Lower leg skin (tissue), 4 donors: ENCODE results near the gene AK5. TPM values are rescaled to one million over a fixed set of nuclear protein-coding genes. Genes with fewer than 3 reads are reported as not detected.

ENCODE experiments used
- DNase-seq, 2 donors: peaks; one replicate each; pipeline ENCODE4 v3.0.0-alpha.2; 2019; ENCODE audit warnings: low spot score in 2 of 2
- H3K4me3 ChIP-seq: fragments of 200-600 bp; sonication (generic); 2 replicates; pipeline ENCODE4 v1.5.1; 2017; ENCODE audit warnings: mild to moderate bottlenecking, low read depth; ENCODE audit not compliant: poor library complexity, severe bottlenecking
- CTCF ChIP-seq, 3 donors: fragments of 450-650 bp; IDR thresholded peaks; one replicate each; pipeline ENCODE4 v1.5.1; 2016; ENCODE audit warnings: antibody characterized with exemption in 3 of 3, mild to moderate bottlenecking in 3 of 3, moderate library complexity in 2 of 3
- POLR2A ChIP-seq, 2 donors: fragments of 450-650 bp; IDR thresholded peaks; one replicate each; pipeline ENCODE4 v1.6.1; 2016 to 2017; ENCODE audit warnings: antibody characterized with exemption in 2 of 2, mild to moderate bottlenecking in 1 of 2, moderate library complexity in 1 of 2
- WGBS, 2 donors: methylation state at CpG; one replicate each; pipeline ENCODE4 v1.1.5; 2018; 5-methylcytosine and 5-hydroxymethylcytosine counted together
- intact Hi-C: fragments of 100-400 bp; cut with DNase I; formaldehyde crosslinking; loops from one replicate; pipeline ENCODE4 v1.15.0; 2023; ENCODE audit warnings: low total_unique reads
- total RNA-seq, 4 donors: library from RNA; depleted of rRNA; stranded (reverse); fragments of >200 nt; gene quantifications; one replicate each; pipeline ENCODE4 v1.1.0, GENCODE V29; 2016

Gene AK5
- total RNA-seq, 4 donors from 2014 or later = 0.08 to 2.6 (median 1.7) TPM

- intact Hi-C loops = no loop called here
- 83 to 100% methylated on average over 1 of the region's 1 CpG for WGBS, 2 donors
- no peak overlapping the region for H3K4me3 ChIP-seq
- DNase-seq = no peak
- TF ChIP-seq CTCF (IDR thresholded peaks at IDR 0.05) (no peak), POLR2A (IDR thresholded peaks at IDR 0.05) (no peak)
Observed at GRCh38 chr1:77487631-77488030, 205.8 kb downstream of the AK5 start.

GRCh38 chr1:77489910-77490309 is 208.1 kb downstream of the AK5 start:
- no peak for TF ChIP-seq CTCF (IDR thresholded peaks at IDR 0.05)
- TF ChIP-seq POLR2A (IDR thresholded peaks at IDR 0.05) = no peak
- no peak for DNase-seq
- intact Hi-C loops = no loop called here
- H3K4me3 ChIP-seq = no peak overlapping the region
- WGBS, 2 donors = 87 to 88% methylated on average over 2 of the region's 2 CpGs

- no peak for DNase-seq
- peak overlapping the region; percentile 1 for H3K4me3 ChIP-seq
- TF ChIP-seq POLR2A (IDR thresholded peaks at IDR 0.05) = no peak
- no peak for TF ChIP-seq CTCF (IDR thresholded peaks at IDR 0.05)
- intact Hi-C loops = no loop called here
Observed at GRCh38 chr1:77494026-77494425, 212.2 kb downstream of the AK5 start.

GRCh38 chr1:77498918-77499317 is 217.1 kb downstream of the AK5 start:
- intact Hi-C loops = no loop called here
- no peak for TF ChIP-seq CTCF (IDR thresholded peaks at IDR 0.05)
- no peak for TF ChIP-seq POLR2A (IDR thresholded peaks at IDR 0.05)
- no peak overlapping the region for H3K4me3 ChIP-seq
- DNase-seq = no peak

DNA sequence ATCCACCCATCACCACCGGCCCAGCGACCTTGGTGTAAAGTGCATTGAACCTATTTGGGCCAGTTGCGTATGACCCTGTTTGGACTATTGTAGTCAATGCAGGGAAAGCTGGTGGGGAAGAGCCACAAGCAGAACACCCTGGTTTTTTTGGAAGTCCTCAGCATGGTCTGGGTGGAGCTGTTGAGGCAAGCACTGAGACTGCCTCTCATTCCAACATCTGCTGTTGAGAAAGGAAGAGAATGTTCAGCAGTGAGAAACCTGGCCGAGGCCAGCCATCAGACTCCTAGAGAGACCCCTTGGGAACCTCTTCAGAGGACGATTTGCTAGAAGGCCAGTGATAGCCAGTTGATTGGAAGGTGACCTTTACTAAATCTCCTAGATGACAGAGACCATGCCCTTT is 217.6 kb downstream of the AK5 start:
- TF ChIP-seq POLR2A (IDR thresholded peaks at IDR 0.05) (no peak), CTCF (IDR thresholded peaks at IDR 0.05) (no peak)
- H3K4me3 ChIP-seq = no peak overlapping the region
- WGBS, 2 donors = 90 to 93% methylated on average over 5 of the region's 5 CpGs
- intact Hi-C loops = no loop called here
- no peak for DNase-seq

- TF ChIP-seq POLR2A (IDR thresholded peaks at IDR 0.05) (no peak), CTCF (IDR thresholded peaks at IDR 0.05) (no peak)
- intact Hi-C loops = no loop called here
- DNase-seq = no peak
- whole genome bisulfite sequencing, 2 donors = 83% methylated on average over 4 of the region's 4 CpGs
- no peak overlapping the region for H3K4me3 ChIP-seq
Observed at GRCh38 chr1:77504986-77505385, 223.2 kb downstream of the AK5 start.
